ENCODE results near the gene SERP1. TPM values are rescaled to one million over a fixed set of nuclear protein-coding genes. Genes with fewer than 3 reads are reported as not detected.

The SERP1 gene
- total RNA-seq, 4 donors from 2014 or later: 137 to 273 (median 206) TPM

GRCh38 chr3:150582620-150583019, 36.3 kb upstream of the SERP1 start:
- WGBS, 2 donors: 80 to 89% methylated on average over 2 of the region's 2 CpGs
- peaks cover 0 to 95% (median 24%) of the 10 kb centered on the region in 3 donors for H3K36me3 ChIP-seq
- no peak overlapping the region for H3K27ac ChIP-seq
- TF ChIP-seq POLR2A (IDR thresholded peaks at IDR 0.05) (no peak), CTCF (IDR thresholded peaks at IDR 0.05) (no peak)
- intact Hi-C loops (cut with DNase I): no loop called here
- no peak for DNase-seq
- H3K4me1 ChIP-seq: no peaks in the 10 kb centered on the region
- no peaks in the 10 kb centered on the region for H3K9me3 ChIP-seq
- H3K27me3 ChIP-seq: no peaks in the 10 kb centered on the region
- no peak overlapping the region for H3K4me3 ChIP-seq

GRCh38 chr3:150581174-150581573, 34.9 kb upstream of the SERP1 start:
- H3K27ac ChIP-seq: no peak overlapping the region
- DNase-seq: no peak
- intact Hi-C loops (cut with DNase I): no loop called here
- peaks cover 0 to 96% (median 24%) of the 10 kb centered on the region in 3 donors for H3K36me3 ChIP-seq
- no peak overlapping the region for H3K4me3 ChIP-seq
- H3K27me3 ChIP-seq: no peaks in the 10 kb centered on the region
- no peaks in the 10 kb centered on the region for H3K9me3 ChIP-seq
- TF ChIP-seq POLR2A (IDR thresholded peaks at IDR 0.05) (no peak), CTCF (IDR thresholded peaks at IDR 0.05) (no peak)
- H3K4me1 ChIP-seq: no peaks in the 10 kb centered on the region

GRCh38 chr3:150577855-150578254, 31.6 kb upstream of the SERP1 start:
- no peaks in the 10 kb centered on the region for H3K9me3 ChIP-seq
- no peaks in the 10 kb centered on the region for H3K4me1 ChIP-seq
- no peak for DNase-seq
- intact Hi-C loops (cut with DNase I): no loop called here
- peaks cover 0 to 96% (median 13%) of the 10 kb centered on the region in 3 donors for H3K36me3 ChIP-seq
- H3K27me3 ChIP-seq: no peaks in the 10 kb centered on the region
- TF ChIP-seq CTCF (IDR thresholded peaks at IDR 0.05) (no peak), POLR2A (IDR thresholded peaks at IDR 0.05) (no peak)
- WGBS, 2 donors: 65 to 68% methylated on average over 1 of the region's 1 CpG
- no peak overlapping the region for H3K27ac ChIP-seq
- H3K4me3 ChIP-seq: no peak overlapping the region

GRCh38 chr3:150567328-150567727, 21.0 kb upstream of the SERP1 start:
- H3K4me3 ChIP-seq: no peak overlapping the region
- WGBS, 2 donors: 94 to 100% methylated on average over 1 of the region's 1 CpG
- intact Hi-C loops (cut with DNase I): no loop called here
- no peaks in the 10 kb centered on the region for H3K27me3 ChIP-seq
- no peaks in the 10 kb centered on the region for H3K4me1 ChIP-seq
- no peaks in the 10 kb centered on the region for H3K9me3 ChIP-seq
- H3K27ac ChIP-seq: no peak overlapping the region
- TF ChIP-seq POLR2A (IDR thresholded peaks at IDR 0.05) (no peak), CTCF (IDR thresholded peaks at IDR 0.05) (no peak)
- no peak for DNase-seq
- peaks cover 0 to 100% (median 30%) of the 10 kb centered on the region in 3 donors for H3K36me3 ChIP-seq

GRCh38 chr3:150564243-150564642, 17.9 kb upstream of the SERP1 start:
- intact Hi-C loops (cut with DNase I): no loop called here
- no peak overlapping the region for H3K4me3 ChIP-seq

More at GRCh38 chr3:150564243-150564642, 17.9 kb upstream of the SERP1 start:
- Histone ChIP-seq H3K36me3 (peaks cover 0 to 91% (median 24%) of the 10 kb centered on the region in 3 donors), H3K4me1 (no peaks in the 10 kb centered on the region), H3K27ac (no peak overlapping the region), H3K9me3 (no peaks in the 10 kb centered on the region), H3K27me3 (no peaks in the 10 kb centered on the region)
- no peak for DNase-seq
- TF ChIP-seq POLR2A (IDR thresholded peaks at IDR 0.05): no peak
- TF ChIP-seq CTCF (IDR thresholded peaks at IDR 0.05): no peak
- 72 to 94% methylated on average over 2 of the region's 2 CpGs for WGBS, 2 donors
